NT2/D1 (cell line): ENCODE results near the gene EPHA5.

ENCODE experiments used
- DNase-seq: peaks from one replicate; pipeline ENCODE4 v3.0.0-alpha.2; 2011; ENCODE audit warnings: low read depth, low spot score
- H3K27me3 ChIP-seq: 2 replicates; pipeline ENCODE4 v1.6.0; 2011; ENCODE audit warnings: mild to moderate bottlenecking; ENCODE audit not compliant: insufficient read length, insufficient read depth
- H3K36me3 ChIP-seq: 2 replicates; pipeline ENCODE4 v1.6.1; 2011; ENCODE audit warnings: mild to moderate bottlenecking, low read length, mixed read lengths; ENCODE audit not compliant: insufficient read depth, insufficient read length
- H3K4me1 ChIP-seq: 2 replicates; pipeline ENCODE4 v1.5.1; 2011; ENCODE audit not compliant: insufficient read depth, insufficient read length
- H3K4me3 ChIP-seq: 2 replicates; pipeline ENCODE4 v1.5.1; 2011; ENCODE audit warnings: low read depth; ENCODE audit not compliant: insufficient read length
- H3K9ac ChIP-seq: 2 replicates; pipeline ENCODE4 v1.6.0; 2011; ENCODE audit warnings: low read depth; ENCODE audit not compliant: insufficient read length
- H3K9me3 ChIP-seq: 2 replicates; pipeline ENCODE4 v1.5.1; 2011; ENCODE audit warnings: mild to moderate bottlenecking, low read length; ENCODE audit not compliant: insufficient read depth
- SUZ12 ChIP-seq: IDR thresholded peaks from 2 replicates; pipeline ENCODE4 v1.6.1; 2011; ENCODE audit not compliant: insufficient read length, insufficient read depth; ENCODE audit errors: extremely low read depth
- YY1 ChIP-seq: IDR thresholded peaks from 2 replicates; pipeline ENCODE4 v1.6.1; 2011; ENCODE audit not compliant: insufficient read length, insufficient read depth
- ZNF274 ChIP-seq: IDR thresholded peaks from 2 replicates; pipeline ENCODE4 v1.6.1; 2011; ENCODE audit warnings: mild to moderate bottlenecking, low read depth, low read length

Gene EPHA5

DNA sequence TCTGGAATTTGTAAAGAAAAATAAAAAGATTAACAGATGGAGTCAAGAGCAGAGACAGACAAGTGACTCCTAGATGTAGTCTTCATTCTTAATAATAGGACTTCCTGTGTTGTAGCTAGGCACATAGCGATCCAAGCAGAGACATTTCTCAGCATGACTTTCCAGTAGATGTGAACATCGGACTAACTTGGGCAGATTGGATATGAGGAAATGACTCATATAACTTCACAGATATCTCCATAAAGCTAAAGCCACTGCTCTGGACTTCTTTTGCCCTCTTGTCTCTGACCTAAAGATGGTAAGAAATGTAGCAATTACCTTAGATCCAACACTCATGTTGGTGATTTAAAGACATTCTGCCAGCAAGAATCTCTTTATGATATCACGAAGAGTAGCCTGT is 131.7 kb downstream of the EPHA5 start:
- no peak overlapping the region for H3K4me3 ChIP-seq
- no peak for DNase-seq
- H3K36me3 ChIP-seq, result no peaks in the 10 kb centered on the region
- H3K9me3 ChIP-seq, result no peaks in the 10 kb centered on the region
- no peaks in the 10 kb centered on the region for H3K27me3 ChIP-seq
- no peaks in the 10 kb centered on the region for H3K4me1 ChIP-seq
- no peak overlapping the region for H3K9ac ChIP-seq
- no peak for TF ChIP-seq SUZ12
- no peak for TF ChIP-seq YY1
- TF ChIP-seq ZNF274, result no peak

DNA sequence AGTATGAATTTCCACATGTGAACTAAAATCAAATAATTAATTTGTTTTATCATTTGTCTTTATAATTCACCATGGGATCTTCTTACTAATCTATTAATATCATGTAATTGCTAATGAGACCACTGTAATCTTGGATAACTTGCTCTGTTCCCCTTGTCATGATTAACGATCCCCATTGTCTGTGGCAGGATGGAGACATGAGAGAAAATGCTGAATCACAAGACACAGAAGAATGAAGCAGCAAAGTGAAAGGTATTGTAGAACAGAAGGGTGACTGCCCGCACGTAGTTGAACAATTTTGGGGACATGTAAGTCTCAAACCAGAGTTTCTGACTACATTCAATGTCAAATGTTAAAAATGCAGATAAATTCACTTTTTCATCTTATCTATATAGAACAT is 135.2 kb downstream of the EPHA5 start:
- Histone ChIP-seq H3K9me3 (no peaks in the 10 kb centered on the region), H3K4me3 (no peak overlapping the region), H3K27me3 (no peaks in the 10 kb centered on the region), H3K9ac (no peak overlapping the region), H3K36me3 (no peaks in the 10 kb centered on the region), H3K4me1 (no peaks in the 10 kb centered on the region)
- TF ChIP-seq YY1 (no peak), SUZ12 (no peak), ZNF274 (no peak)
- no peak for DNase-seq

DNA sequence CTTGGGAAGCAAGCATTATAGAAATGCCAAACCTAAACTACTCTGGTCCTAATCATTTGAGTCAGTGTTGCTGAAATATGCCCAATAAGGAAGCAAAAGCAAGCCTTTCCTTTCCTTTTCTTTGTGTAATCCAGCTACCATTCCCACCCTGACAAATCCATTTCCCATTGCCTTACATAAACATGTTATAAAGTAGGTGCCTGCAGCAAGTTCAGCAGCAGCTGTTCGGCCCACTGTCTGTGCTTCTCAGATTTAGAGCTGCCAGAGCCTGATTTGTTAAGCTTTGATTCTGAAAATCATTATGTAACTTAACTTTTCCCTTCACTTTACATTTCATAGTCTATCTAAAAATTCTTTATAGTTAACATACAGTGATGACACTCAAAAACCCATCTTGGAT is 148.6 kb downstream of the EPHA5 start:
- TF ChIP-seq YY1, result no peak
- TF ChIP-seq SUZ12, result no peak
- TF ChIP-seq ZNF274, result no peak
- no peaks in the 10 kb centered on the region for H3K9me3 ChIP-seq
- no peaks in the 10 kb centered on the region for H3K4me1 ChIP-seq
- no peak for DNase-seq
- no peaks in the 10 kb centered on the region for H3K27me3 ChIP-seq
- H3K36me3 ChIP-seq, result no peaks in the 10 kb centered on the region
- H3K9ac ChIP-seq, result no peak overlapping the region
- no peak overlapping the region for H3K4me3 ChIP-seq

DNA sequence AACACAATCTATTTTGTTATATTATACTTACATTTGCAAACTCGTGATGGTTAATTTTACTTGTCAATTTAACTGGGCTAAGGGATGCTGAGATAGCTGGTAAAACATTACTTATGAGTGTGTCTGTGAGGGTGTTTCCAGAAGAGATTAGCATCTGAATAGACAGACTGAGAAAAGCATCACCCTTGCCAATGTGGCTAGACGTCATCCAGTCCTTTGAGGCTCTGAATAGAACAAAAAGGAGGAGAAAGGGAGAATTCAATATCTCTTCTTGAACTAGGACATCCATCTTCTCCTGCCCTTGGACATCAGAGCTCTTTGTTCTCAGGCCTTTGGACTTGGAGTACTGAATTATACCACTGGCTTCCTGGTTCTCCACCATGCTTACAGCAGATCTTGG is 154.6 kb downstream of the EPHA5 start:
- H3K4me1 ChIP-seq, result no peaks in the 10 kb centered on the region
- peak; percentile 1 for DNase-seq
- H3K27me3 ChIP-seq, result no peaks in the 10 kb centered on the region
- no peaks in the 10 kb centered on the region for H3K9me3 ChIP-seq
- H3K36me3 ChIP-seq, result no peaks in the 10 kb centered on the region
- no peak overlapping the region for H3K9ac ChIP-seq
- TF ChIP-seq YY1 (no peak), ZNF274 (no peak), SUZ12 (no peak)
- no peak overlapping the region for H3K4me3 ChIP-seq

- Histone ChIP-seq H3K27me3 (no peaks in the 10 kb centered on the region), H3K9me3 (no peaks in the 10 kb centered on the region), H3K36me3 (no peaks in the 10 kb centered on the region), H3K4me3 (no peak overlapping the region), H3K9ac (no peak overlapping the region), H3K4me1 (no peaks in the 10 kb centered on the region)
- no peak for TF ChIP-seq ZNF274
- TF ChIP-seq YY1, result no peak
- no peak for TF ChIP-seq SUZ12
- DNase-seq, result no peak
Measured at GRCh38 chr4:65510976-65511375, 159.3 kb downstream of the EPHA5 start.

DNA sequence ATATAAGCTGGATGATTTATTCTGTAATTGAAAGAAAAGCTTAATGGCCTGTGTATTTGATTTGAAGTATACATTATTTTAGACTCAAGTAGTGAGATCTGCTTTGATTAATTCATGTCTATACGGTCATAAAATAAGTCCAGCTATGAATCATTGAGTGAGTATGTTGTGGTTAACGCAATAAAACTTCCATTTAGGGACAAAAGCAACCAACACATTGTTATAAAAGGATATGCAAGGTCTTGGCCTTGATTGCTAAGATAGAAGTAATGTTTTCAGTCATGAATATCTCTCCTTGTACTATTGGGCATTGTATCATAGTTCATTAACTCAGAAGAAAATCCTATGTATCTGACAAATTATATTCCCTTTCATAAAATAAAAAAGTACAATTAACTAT is 162.1 kb downstream of the EPHA5 start:
- Histone ChIP-seq H3K9ac (no peak overlapping the region), H3K4me1 (no peaks in the 10 kb centered on the region), H3K9me3 (no peaks in the 10 kb centered on the region), H3K27me3 (no peaks in the 10 kb centered on the region), H3K4me3 (no peak overlapping the region), H3K36me3 (no peaks in the 10 kb centered on the region)
- DNase-seq, result no peak
- TF ChIP-seq YY1, result no peak
- no peak for TF ChIP-seq ZNF274
- TF ChIP-seq SUZ12, result no peak

- DNase-seq, result no peak
- H3K36me3 ChIP-seq, result no peaks in the 10 kb centered on the region
- H3K27me3 ChIP-seq, result no peaks in the 10 kb centered on the region
- TF ChIP-seq SUZ12, result no peak
- TF ChIP-seq YY1, result no peak
- no peak for TF ChIP-seq ZNF274
- no peak overlapping the region for H3K9ac ChIP-seq
- H3K9me3 ChIP-seq, result no peaks in the 10 kb centered on the region
- no peak overlapping the region for H3K4me3 ChIP-seq
- H3K4me1 ChIP-seq, result no peaks in the 10 kb centered on the region
Measured at GRCh38 chr4:65502131-65502701, 168.1 kb downstream of the EPHA5 start.
